Activated CD4-positive, alpha-beta T cell treated with anti-CD3 and anti-CD28 coated beads, Interleukin-2, Interleukin-4, amounts not matched to agents 100 ng/mL and 50 ng/mL, durations not matched to agents 16 hours and 8 hours (primary cell): ENCODE results near the gene EHD1.

Experiments used
- DNase-seq: peaks from one replicate; pipeline ENCODE4 v3.0.0-alpha.2; 2020; ENCODE audit warnings: low spot score

EHD1 gene

GRCh38 chr11:64872790-64873488 is 5.5 kb downstream of the EHD1 start:
- DNase-seq, result no peak

- no peak for DNase-seq
Observed at GRCh38 chr11:64871492-64871891, 6.9 kb downstream of the EHD1 start.

- DNase-seq, result no peak
Observed at GRCh38 chr11:64870893-64871466, 7.4 kb downstream of the EHD1 start.

DNA sequence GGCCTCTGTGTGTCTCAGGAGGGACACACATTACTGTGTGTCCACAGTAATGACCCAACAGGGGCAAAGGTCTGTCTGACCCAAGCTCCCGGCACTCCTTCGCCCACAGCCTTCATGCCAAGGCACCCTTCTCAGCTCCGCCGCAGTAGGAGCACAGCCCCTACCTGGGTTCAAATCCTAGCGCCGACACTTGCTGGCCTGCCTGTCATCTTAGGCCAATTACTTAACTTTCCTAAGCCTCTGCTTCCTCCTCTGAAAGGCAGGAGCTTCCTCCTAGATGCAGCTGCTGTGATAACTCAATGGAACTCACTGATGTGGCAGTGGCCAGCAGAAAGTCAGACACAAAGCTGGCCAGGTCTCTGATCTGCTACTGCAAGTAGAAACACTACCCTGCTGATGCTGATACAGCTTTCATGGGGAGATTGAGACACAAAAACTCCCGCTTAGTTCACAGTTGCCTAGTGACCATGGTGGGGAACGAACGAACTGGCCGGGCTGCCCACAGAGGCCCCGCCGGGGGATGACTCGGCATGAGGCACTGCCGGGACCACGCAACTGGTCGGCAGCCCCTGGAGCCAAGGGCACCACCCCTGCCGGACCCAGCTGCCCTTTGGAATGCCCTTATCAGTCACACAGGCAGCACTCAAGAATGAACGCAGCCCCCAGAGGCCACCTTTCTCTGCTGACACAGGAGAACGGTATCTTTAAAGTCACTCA is 8.1 kb downstream of the EHD1 start:
- DNase-seq, result no peak

DNA sequence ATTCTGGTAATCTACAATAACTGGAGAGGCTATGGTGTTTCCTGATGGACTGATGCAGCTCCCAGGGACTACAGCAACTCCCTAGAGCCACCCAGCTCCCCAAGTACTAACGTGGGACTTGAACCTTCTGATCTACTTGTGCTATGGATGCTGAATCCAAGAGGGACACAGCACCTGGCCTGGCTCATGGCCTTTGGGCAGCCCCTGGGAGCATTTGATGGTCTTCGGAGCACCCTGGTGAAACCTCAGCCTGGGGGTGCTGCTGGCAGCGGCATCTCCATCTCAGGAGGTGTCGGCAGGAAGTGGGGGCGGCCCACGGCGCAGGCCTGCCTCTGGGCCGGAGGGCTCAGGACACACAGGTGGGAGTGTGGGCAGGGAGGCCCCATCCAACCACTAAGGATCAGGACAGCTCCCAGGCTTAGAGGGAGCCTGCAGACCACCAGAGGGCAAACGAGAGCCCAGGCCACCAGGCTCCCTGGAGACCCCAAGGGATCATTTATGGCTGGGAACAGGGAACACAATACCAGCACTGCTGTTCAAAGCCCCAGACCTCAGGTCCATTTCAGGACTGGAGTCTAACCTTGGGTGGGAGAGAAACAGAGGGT is 8.7 kb downstream of the EHD1 start:
- DNase-seq, result no peak

GRCh38 chr11:64868904-64869570 is 9.4 kb downstream of the EHD1 start:
- DNase-seq, result no peak

DNA sequence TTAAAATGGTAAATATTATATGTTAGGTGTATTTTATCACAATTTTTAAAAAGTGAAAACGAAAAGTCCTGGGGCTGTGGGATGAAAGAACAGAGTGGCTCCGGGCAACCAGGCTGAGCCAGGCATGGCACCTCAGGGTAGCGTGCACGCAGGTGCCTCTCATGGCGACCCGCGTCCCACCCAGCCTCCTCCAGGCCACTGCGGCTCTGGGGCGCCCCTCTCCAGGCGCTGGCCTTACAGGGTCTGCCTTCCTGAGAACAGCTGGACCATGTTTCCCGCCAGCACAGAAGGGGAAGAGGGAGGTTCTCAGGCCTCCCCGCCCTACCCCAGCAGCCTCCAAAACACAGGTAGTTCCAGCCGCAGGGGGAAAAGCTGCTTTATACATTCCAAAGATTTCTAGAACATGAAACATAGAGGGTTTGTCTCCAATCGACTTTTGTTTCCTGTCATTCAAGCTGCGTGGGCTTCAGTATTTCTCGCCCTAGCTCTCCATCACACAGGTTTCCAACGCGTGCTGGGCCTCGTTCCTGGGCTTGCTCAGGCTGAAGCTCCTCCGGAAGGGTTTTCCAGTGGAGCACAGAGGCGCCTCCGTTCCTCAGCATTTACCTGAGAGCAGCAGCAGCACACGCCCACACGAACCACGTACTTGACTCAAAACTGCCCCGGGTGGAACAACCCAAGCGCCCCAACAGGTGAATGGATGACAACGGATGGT is 10.5 kb downstream of the EHD1 start:
- no peak for DNase-seq

- DNase-seq, result no peak
Observed at GRCh38 chr11:64866173-64866491, 12.3 kb downstream of the EHD1 start.

DNA sequence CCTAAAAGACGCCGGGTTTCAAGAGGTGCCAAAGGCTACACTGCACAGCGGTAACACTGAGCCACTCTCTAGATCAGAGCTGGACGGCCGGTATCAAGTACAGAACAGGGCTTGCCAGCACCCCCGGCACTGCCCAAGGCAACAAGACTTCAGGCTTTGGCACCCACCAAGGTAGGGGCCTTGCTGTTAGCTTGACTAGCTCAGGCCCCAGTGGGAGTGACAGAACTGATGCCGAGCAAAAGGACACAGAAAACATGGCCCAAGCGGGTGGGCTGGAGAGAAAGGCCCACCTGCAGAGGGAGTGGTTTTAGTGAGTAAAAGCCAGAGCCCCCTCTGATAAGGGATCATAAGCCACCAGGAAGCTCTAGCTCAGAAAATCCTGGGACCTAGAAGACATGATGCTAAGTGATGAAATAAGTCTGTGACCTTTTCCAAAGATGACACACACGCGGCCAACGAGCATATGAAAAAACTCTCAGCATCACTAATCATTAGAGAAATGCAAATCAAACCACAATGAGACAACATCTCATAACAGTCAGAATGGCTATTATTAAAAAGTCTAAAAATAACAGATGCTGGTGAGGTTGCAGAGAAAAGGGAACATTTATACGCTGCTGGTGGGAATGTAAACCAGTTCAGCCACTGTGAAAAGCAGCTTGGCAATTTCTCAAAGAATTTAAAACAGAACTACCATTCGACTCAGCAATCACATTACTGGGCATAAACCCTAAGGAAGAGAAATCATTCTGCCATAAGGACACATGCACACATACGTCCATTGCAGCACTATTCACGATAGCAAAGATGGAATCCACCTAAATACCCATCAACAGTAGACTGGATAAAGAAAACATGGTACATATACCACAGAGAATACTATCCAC is 12.9 kb downstream of the EHD1 start:
- peak; percentile 71 for DNase-seq

GRCh38 chr11:64864473-64865285 is 13.7 kb downstream of the EHD1 start:
- peak; percentile 72 for DNase-seq

DNA sequence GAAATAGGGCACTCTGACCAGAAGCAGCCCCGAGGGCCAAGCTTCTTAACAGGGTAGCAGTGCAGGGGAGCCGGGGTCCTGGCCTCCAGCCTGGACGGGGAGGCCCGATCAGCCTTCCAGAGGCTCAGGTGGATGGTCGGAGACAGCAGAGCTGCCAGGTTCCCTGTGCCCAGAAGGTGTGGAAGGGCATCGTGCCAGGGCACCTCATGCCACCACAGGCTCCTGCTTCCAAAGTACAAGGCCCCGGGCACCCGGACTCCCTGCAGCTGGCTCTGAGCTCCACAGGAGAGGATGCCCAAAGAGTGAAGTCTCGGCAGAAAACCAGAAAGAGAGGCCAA is 14.3 kb downstream of the EHD1 start:
- DNase-seq, result no peak

DNA sequence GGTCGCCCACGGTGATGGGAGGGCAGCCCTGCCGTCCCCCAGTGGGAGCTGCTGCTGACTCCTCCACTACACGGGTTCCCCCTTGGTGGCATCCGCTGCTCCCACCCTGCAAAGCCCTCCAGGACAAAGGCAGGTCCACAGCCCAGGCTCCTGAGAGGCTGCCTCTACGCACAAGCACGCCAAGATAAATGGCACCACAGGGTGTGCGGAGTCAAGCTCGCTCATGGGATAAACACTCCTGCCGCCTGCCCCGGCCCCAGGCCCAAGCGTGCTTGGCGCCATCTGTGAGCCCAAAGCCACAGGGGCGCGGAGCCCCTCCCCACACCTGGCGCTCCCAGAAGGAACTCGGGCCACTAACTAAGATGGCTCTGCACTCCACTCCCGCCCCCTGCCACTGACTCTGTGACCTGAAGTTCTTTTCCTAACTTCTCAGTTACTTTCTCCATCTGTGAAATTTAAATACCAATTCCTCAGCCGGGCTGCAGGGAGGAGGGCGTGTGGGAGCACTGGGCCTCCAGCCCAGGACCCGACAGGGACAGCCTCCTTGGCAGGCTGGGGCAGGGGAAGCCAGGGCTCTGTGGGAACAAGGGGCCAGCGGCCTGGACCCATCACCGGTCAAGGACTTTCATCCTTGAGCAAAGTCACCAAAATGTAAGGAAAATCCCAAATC is 14.9 kb downstream of the EHD1 start:
- no peak for DNase-seq

- DNase-seq, result no peak
Observed at GRCh38 chr11:64862987-64863390, 15.4 kb downstream of the EHD1 start.

GRCh38 chr11:64861227-64861975 is 17.0 kb downstream of the EHD1 start:
- no peak for DNase-seq

GRCh38 chr11:64859542-64860414 is 18.6 kb downstream of the EHD1 start:
- peak; percentile 95 for DNase-seq

DNA sequence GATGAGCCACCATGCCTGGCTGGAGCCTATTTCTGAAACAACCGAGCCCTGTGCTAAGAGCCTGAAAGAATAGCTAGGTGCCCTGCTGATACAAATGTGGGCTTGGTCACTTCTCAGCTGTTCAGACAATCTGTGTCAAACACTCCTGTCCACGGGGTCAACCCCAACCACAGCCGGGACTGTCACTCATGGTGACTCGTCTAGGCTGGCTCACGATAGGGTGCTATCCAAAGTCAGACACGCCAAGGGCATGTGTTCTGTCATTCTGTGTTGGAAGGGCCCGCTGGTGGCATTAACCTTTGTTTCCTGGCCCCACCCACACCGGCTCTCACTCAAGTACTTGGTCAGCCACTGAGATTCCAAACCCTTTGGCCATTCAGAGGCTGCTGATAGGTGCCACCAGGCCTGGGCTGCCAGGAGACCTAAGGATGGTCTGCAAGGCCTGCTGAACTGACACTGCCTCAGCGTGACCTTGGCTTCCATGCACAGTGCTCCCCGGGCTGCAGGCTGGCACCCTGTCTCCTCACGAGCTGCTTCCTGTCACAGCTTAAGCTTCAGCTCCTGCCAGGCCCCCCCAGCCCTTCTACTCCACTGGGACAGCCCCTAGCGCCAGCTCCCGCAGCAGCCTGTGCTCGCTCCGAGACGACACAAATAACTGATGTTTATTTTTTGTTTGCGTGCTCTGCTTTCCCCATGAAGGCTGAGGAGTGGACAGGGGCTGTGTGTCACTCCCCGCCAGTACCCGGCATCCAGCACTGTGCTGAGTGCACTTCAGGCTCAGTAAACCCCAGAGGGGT is 19.8 kb downstream of the EHD1 start:
- peak; percentile 76 for DNase-seq

DNA sequence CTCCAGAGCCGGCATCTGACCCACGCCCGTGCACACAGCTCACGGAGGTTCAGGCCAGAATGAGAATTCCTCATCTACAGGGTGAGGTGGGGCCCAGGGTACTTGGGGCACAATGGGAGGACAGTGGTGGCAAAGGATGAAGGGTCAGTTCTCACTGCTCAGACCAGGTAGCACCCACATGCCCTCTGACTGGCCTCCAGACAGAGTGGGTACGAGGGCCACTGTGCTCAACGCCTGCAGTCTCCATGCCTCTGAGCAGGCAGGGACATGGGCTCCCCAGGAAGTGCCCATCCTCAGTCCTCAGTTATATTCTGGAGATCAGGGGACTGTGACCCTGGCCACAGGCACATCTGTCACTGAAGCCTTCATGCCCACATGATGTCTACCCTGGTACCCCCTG is 20.9 kb downstream of the EHD1 start:
- DNase-seq, result no peak
